HG02870 (cell line): ENCODE results near the gene CDC16.
"Not testable (repeated sequence)": the region's sequence is repeated elsewhere in the genome, so short reads cannot be mapped to it uniquely, and the experiment has no call there.

Experiments
- ATAC-seq: cut with Tn5 transposase; IDR thresholded peaks from one replicate; pipeline ENCODE4 v1.9.1; 2021; ENCODE audit warnings: mild to moderate bottlenecking, moderate library complexity; ENCODE audit not compliant: unreplicated experiment

CDC16 gene

DNA sequence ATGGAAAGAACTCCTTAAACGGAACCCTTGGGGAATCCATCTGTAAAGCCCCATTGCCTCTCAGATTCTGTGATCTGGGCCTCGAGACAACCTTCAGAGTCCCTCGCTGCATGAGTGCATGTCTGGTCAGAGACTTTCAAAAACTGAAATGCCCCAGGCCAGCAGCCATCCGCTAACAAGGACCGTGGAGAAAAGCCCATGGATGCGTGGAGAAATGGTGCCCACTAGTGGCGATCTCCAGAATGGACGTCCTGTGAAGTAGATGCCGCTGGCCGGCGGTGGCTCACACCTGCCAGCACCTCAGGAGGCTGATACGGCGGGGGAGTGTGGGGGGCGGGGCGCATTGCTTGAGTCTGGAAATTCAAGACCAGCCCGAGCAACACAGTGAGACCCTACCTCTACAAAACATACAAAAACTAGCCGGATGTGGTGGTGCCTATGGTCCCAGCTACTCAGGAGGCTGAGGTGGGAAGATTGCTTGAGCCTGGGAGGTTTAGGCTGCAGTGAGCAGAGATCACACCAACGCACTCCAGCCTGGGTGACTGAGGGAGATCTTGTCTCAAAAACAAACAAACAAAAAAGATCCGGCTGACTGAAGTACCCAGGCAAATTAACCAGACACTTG lies 7.9 kb upstream of the CDC16 start:
- ATAC-seq = peak; percentile 65

DNA sequence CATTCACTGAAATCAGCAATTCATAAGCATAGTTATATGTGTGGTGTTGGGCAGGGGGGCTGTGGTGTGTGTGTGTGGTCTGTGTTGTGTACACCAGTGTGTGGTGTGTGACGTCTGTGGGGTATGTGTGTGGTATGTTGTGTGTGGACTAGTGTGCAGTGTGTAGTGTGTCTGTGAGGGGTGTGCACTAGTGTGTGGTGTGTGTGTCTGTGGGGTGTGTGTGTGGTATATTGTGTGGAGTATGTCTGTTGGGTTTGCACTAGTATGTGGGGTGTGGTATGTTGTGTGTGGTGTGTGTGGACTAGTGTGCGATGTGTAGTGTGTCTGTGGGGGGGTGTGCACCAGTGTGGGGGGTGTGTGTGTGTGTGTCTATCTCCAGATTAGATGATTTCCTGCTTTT lies 7.2 kb upstream of the CDC16 start:
- no peak for ATAC-seq

DNA sequence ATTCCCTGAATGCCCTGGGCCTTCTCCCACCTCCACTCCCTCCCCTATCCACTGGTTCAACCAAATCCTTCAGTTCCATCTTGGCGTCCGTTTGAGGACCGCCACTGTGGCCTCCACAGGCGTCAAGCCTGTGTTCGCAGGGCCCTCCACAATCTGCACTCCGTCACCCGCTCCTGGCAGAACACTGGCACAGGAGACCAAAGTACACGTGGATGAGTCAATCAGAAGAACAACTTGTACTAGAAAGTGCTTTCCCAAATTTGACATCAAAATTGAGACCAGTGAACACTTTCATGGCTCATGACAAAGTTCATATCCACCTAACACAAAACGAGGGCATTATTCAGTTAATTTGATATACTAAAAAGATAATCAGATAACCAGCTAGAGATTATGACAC lies 6.5 kb upstream of the CDC16 start:
- no peak for ATAC-seq

DNA sequence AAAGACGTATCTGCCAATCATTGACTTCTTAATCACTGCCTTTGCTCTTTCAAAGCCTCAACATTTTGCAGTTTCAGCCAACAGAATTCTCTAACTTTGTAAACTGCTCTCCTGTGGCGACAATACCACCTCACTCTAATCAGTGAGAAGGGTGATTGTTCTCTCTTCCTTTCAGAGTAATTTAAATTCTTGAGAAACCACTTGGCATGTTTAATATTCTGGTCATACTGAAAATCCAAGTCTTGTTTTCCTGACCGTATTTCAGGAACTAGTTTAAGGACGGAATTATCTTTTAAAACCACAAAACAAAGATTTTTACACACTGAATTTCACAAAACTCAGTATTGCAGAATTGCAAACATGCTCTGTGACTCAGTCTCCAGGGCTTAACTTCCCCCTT lies 5.2 kb upstream of the CDC16 start:
- ATAC-seq = no peak

DNA sequence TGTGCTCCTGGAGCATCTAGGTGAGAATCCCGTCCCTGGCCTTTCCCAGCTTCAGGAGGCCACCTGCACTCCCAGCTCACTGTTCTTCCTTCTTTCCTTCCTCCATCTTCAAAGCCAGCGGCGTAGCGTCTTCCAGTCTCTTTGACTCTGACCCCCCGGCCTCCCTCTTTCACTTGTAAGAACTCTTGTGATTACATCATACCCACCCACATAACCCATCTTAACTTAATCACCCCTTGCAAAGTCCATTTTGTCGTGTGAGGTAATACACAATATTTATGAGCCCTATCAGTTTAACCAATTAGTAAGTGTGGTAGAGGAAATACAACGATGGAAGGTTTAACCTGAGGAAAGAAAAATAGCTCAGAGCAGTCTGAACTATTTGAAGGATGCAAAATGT lies 4.6 kb upstream of the CDC16 start:
- ATAC-seq = no peak

DNA sequence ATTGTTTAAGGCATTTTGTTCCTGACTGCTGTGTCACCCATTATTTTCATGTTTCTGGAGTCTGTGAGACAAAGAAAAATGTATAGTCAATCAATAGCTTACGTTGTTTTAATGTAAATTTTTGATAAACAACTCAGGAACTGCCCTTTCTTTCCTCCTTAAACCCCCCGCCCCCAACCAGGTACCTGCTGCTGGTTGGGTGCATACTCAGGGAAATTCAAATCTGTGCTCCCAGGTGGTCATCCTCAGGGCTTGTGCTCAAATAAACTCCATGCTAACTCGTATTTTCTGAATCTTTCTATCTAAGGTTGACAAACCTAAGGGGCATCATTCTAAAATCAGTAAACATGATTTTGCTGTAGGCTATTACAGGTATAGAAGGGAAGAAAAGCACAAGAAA lies 4.1 kb upstream of the CDC16 start:
- ATAC-seq = no peak

DNA sequence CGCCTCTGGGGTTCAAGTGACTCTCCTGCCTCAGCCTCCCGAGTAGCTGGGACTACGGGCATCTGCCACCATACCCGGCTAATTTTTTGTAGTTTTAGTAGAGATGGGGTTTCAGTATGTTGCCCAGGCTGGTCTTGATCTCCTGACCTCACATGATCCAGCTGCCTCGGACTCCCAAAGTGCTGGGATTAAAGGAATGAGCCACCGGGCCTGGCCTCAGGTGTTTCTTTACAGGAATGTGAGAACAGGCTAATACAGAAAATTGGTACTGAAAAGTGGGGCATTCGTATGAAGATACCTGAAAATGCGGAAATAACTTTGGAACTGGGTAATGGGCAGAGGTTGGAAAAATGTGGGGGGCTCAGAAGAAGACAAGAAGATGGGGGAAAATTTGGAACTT lies 2.8 kb upstream of the CDC16 start:
- no peak for ATAC-seq

DNA sequence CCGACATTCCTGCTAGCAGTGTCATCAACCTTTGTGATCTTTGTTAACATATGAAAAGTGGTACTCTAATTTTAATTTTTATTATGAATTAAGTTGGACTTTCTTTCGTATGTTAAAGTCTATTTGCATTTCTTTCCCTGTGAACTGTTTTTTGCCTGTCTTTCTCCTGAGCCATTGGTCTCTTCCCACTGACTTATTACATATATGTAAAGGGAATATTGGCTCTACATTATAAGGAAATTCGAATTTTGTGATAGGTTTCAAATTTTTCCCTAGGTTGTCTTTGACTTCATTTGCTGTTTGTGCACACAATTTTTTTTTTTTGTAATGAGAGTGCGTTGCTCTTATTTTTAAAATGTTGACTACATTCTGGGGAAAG lies 442 bp upstream of the CDC16 start:
- ATAC-seq = no peak

DNA sequence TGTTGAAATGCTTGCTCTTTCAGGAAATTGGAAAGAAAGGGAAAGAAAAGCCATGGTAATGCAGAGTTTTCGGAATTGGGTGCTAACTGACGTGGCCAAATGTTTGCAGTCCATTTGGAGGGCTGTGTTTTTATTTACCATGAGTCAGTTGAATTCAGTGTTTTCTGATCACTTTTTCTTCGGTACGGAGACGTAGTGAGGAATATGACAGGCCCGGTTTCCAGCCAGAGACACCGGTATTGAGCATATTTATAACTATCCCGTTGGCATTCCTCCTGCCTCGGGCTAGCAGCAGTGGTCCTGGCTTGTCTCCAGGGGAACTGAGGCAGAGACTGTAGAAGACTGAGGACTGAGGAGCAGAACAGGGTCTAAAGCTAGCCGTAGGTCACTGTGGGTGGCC lies 1.0 kb downstream of the CDC16 start:
- ATAC-seq = no peak

DNA sequence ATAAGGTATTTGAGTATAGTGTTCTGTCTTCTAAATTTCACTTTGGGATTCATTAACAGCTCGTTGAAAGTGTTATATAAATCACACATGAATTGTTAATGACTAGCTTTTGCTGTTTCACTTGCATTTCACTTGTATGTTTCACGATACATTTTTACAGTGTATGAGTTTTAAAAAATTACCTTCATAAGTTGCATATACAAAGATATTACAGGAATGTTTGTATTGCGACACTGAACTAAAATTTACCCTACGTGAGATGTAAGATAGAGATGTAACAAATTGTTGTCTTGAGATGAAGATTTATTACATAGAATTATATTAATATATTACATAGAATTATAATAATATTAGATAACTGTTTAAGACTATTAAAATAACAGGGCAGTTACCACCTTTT lies 1.5 kb downstream of the CDC16 start:
- no peak for ATAC-seq

DNA sequence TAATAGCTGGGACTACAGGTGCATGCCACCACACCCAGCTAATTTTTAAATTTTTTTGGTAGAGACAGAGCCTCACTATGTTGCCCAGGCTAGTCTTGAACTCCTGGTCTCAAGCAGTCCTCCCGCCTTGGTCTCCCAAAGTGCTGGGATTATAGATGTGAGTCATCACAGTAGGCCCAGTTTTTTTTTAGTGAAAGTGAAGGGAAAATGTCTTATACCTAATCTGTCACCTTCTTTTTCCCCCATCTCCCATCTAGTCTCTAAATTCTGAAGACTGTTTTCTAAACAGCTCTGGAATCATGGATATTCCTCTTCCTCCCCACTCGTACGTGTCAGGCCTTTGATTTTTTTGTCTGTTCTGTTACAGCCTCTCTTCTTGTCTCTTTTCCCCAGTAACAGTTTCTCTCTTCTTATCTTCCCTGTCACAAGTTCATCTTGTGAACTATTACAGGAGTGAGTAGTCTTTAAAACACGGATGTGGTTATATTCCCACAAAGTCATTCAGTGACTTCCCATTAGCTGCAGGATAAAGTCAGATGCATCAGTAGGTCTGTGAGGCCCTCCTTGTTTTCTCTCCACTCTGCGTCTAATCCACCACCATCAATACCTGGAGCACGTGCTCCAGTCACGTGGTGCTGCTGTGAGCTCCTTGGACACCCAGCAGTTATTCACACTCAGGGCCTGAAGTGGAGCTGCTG lies 2.9 kb downstream of the CDC16 start:
- ATAC-seq = no peak

DNA sequence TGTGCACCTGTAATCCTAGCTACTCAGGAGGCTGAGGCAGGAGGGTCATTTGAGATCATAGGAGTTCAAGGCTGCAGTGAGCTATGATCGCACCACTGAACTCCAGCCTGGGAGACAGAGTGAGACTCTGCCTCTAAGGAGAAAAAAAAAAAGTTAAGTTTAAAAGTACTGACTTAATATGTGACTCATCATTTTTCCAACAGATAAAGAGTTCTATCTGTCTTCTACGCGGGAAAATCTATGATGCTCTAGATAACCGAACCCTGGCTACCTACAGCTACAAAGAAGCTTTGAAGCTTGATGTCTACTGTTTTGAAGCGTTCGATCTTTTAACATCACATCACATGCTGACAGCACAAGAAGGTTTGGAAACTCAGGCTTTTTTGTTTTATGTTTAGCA lies 7.2 kb downstream of the CDC16 start:
- ATAC-seq = no peak

DNA sequence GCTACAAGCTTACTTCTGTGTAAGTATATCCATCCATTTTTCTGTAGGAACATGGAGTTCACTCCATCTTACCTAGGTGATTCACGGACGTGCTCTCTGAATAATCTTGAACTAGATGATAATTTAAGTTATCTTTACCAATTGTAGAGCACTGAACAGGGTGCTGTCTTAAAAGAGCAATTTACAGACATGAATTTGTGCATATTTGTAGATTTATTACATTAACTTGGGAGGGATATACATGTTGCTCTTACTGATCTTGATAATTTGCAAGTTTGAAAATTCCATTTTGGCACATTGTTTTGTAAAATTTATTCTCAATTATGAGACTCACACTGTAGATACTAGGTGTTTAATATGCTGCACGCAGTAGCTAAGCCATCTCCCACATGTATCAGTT lies 9.3 kb downstream of the CDC16 start:
- ATAC-seq = no peak

DNA sequence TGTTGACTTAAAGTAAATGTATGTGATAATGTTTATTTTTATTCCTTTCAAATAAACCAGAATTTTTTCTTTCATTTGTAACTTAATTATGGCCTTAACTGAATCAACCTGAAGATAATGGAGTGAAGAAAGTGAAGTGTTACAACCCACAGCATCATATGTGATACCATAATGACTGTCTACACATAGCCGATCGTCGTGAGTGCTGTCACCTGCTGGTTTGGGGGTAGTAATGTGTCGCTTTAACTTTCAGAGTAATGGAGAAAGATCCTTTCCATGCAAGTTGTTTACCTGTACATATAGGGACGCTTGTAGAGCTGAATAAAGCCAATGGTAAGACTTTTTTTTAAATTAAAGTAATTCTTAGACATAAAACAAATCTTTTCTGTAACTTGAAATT lies 9.9 kb downstream of the CDC16 start:
- ATAC-seq = no peak

DNA sequence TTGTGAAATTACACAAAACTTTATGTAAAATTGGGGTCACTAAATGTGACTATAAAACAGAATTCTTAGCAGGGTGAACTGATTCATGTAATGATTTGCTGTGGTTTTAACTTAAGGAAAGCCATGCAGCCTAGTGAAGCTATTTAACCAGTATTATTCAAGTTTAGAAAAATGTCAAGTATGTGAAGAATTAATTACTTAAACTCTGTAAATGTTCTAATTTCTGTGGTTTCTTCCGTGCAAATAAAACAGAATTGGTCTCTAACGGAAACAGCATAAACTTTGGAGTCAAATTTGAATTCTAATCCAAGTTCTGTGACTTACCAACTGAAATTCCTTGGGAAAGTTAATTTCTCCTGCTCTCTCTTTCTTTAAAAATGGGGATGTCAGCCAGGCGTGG lies 13.3 kb downstream of the CDC16 start:
- no peak for ATAC-seq

DNA sequence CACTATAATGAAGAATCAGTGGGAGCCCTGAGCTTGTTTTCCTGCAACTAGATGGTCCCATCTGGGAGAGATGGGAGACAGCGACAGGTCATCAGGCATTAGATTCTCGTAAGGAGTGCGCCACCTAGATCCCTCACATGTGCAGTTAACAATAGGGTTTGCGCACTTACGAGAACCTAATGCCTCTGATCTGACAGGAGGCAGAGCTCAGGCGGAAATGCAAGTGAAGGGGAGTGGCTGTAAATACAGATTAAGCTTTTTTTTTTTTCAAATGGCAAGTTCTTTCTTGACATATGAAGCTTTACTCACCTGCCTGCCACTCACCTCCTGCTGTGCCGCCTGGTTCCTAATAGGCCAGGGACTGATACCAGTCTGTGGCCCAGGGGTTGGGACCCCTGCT lies 14.4 kb downstream of the CDC16 start:
- ATAC-seq = no peak

DNA sequence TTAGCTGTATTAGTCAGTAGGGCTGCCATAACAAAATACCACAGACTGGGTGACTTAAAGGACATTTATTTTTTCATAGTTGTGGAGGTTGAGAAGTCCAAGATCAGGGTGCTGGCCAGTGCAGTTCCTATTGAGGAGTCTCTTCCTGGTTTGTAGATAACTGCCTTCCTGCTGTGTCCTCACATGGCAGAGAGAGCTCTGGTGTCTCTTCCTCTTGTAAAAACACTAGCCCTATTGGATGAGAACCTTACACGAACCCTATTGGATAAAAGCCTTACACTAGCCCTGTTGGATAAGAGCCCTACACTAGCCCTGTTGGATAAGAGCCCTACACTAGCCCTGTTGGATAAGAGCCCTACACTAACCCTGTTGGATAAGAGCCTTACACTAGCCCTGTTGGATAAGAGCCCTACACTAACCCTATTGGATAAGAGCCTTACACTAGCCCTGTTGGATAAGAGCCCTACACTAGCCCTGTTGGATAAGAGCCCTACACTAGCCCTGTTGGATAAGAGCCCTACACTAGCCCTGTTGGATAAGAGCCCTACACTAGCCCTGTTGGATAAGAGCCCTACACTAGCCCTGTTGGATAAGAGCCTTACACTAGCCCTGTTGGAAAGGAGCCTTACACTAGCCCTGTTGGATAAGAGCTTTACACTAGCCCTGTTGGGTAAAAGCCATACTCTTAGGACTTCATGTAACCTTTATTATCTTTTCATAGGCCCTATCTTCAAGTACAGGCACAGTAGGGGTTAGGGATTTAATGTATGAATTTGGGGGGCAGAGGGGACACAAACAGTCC lies 17.1 kb downstream of the CDC16 start:
- not testable (repeated sequence) for ATAC-seq

DNA sequence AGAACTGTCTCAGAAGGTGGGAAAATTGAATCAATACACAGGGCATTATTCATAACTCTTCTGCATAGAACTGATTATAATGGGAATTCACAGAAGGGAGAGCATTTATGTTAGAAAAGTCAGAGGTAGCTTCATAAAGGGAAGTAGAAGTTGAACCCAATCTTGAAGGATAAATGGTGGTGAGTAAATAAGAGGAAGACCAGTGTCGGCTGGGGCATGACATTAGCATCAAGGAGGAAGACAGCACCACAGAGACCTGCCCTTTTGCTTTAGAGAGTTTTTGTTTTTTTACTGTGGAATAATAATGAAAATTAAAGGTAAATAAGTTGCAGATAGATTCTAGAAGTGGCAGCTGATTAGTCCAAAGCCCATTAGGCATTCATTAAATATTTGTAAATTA lies 21.9 kb downstream of the CDC16 start:
- ATAC-seq = no peak

DNA sequence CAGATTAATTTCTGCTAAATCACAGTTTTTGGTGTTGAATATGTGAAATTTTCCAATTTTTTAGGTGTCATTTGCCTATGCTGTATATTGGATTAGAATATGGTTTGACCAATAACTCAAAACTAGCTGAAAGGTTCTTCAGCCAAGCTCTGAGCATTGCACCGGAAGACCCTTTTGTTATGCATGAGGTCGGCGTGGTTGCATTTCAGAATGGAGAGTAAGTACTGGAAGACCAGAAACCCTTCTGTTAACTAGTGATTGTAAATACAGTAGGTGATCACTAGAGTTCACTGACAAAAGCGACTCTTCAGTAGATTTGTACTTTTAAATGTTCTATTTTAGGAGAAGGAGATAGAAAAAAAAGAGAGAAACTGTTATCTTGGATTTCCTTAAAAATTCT lies 22.3 kb downstream of the CDC16 start:
- ATAC-seq = no peak

DNA sequence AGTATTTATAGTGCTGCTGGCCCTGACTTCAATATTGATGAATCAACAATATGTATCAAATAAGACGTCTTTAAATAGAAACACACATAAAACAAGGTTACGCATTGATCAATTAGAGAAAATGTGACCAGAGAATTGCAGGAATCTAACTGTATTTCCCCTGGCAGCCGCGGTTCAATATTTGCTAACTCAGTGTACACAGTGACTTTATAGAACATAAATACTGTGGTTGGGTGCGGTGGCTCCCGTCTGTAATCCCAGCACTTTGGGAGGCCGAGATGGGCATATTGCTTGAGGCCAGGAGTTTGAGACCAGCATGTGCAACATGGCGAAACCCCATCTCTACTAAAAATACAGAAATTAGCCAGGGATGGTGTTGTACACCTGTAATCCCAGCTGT lies 23.9 kb downstream of the CDC16 start:
- ATAC-seq = no peak

DNA sequence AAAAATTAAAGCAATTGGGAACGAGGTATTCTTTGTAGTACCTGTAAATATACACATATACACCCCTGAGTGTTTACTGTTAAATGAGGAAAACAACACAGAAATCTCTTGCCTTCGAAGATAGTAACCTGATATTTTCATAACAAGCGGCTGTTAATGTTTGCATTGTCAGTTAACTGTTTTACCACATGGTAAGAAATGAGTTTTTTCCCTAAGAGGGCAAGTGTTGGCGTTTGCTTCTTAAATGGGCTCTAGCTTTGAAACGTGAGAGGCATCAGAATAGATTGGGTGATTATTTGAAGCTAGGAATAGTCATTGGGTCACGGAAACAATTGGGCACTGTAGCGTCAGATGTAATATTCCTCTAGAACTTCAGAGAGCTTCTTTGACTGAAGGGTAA lies 24.7 kb downstream of the CDC16 start:
- no peak for ATAC-seq

DNA sequence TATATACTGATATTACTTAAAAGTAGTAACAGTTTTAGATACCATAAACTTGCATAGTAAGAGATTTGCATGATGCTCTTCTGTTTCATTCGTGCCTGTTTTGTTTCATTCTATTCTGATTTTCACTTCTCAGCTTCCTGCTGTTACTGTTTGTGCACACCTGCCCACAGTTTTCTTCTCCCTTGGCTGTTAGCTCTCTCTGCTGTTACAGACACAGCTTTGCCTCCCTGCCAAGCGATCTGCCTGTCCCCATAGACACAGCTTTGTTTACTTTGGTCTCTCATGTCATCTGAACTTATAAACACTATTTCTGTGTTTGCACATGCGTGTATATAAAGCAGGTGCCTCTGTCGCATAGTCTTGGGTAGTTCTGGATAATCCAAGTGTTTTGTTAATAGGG lies 25.3 kb downstream of the CDC16 start:
- peak; percentile 57 for ATAC-seq
